GM06990 (cell line): ENCODE results near the gene EPHB3.

Experiments used
- DNase-seq: peaks from one replicate; pipeline ENCODE4 v3.0.0-alpha.2; 2011; ENCODE audit not compliant: insufficient read length; ENCODE audit errors: extremely low read depth
- H3K27me3 ChIP-seq: replicated peaks from 2 replicates; pipeline ENCODE4 v1.6.0; 2011; ENCODE audit warnings: low read length; ENCODE audit not compliant: control insufficient read depth, insufficient read depth
- H3K36me3 ChIP-seq: 2 replicates; pipeline ENCODE4 v1.5.1; 2011; ENCODE audit warnings: low read length; ENCODE audit not compliant: control insufficient read depth, insufficient read depth
- H3K4me3 ChIP-seq: replicated peaks from 2 replicates; pipeline ENCODE4 v1.5.1; 2011; ENCODE audit warnings: low read depth, mild to moderate bottlenecking, control low read depth, low read length
- CTCF ChIP-seq: IDR thresholded peaks from 2 replicates; pipeline ENCODE4 v1.5.1; 2011; ENCODE audit warnings: low read length, control low read depth, mild to moderate bottlenecking, inconsistent platforms; ENCODE audit not compliant: insufficient read depth, poor library complexity, severe bottlenecking

Gene EPHB3

GRCh38 chr3:184603151-184604030 is 41.8 kb downstream of the EPHB3 start:
- no peak for TF ChIP-seq CTCF
- Histone ChIP-seq H3K4me3 (no peak overlapping the region), H3K27me3 (peaks cover 4% of the 10 kb centered on the region)

GRCh38 chr3:184604039-184604601 is 42.5 kb downstream of the EPHB3 start:
- no peak for TF ChIP-seq CTCF
- H3K36me3 ChIP-seq = no peaks in the 10 kb centered on the region
- DNase-seq = no peak
- peaks cover 4% of the 10 kb centered on the region for H3K27me3 ChIP-seq
- H3K4me3 ChIP-seq = no peak overlapping the region

More at GRCh38 chr3:184603151-184604030, 41.8 kb downstream of the EPHB3 start:
- DNase-seq = no peak
- no peaks in the 10 kb centered on the region for H3K36me3 ChIP-seq

GRCh38 chr3:184604615-184605290 is 43.2 kb downstream of the EPHB3 start:
- no peak for DNase-seq
- no peak overlapping the region for H3K4me3 ChIP-seq
- no peaks in the 10 kb centered on the region for H3K36me3 ChIP-seq
- TF ChIP-seq CTCF = no peak
- peaks cover 4% of the 10 kb centered on the region for H3K27me3 ChIP-seq

- H3K36me3 ChIP-seq = no peaks in the 10 kb centered on the region
Observed at GRCh38 chr3:184608209-184608608, 46.6 kb downstream of the EPHB3 start.

More at GRCh38 chr3:184608209-184608608, 46.6 kb downstream of the EPHB3 start:
- no peak for DNase-seq
- peaks cover 4% of the 10 kb centered on the region; the same call in 1 of the 2 replicates for H3K27me3 ChIP-seq
- H3K4me3 ChIP-seq = no peak overlapping the region
- no peak for TF ChIP-seq CTCF
